ENCODE measurements around the gene HAUS6. TPM values are rescaled to one million over a fixed set of nuclear protein-coding genes. Genes with fewer than 3 reads are reported as not detected.

HAUS6 gene
- total RNA-seq, 1 donor from 2014 or later, result 16.0 TPM

- no peak overlapping the region for H3K27ac ChIP-seq (ENCODE audit: low read depth, low read length)
- H3K27ac Mint-ChIP-seq (ENCODE audit: unreplicated experiment), result no peak overlapping the region
- no peak overlapping the region for H3K9ac ChIP-seq (ENCODE audit: low read length)
- no peak overlapping the region for H2AFZ ChIP-seq (ENCODE audit: low read depth, low read length)
- no peak for TF ChIP-seq EZH2 (IDR thresholded peaks at IDR 0.05; ENCODE audit: insufficient read depth, low read length)
- H3K79me2 ChIP-seq (ENCODE audit: insufficient read depth, low read length), result no peaks in the 10 kb centered on the region
- no peaks in the 10 kb centered on the region for H3K36me3 Mint-ChIP-seq (ENCODE audit: low read depth, unreplicated experiment)
- H3K9me3 ChIP-seq (ENCODE audit: insufficient read depth, low read depth, low read length), result no peaks in the 10 kb centered on the region
- no peaks in the 10 kb centered on the region for H3K36me3 ChIP-seq (ENCODE audit: insufficient read depth, low read length)
- no peaks in the 10 kb centered on the region for H3K4me1 Mint-ChIP-seq (ENCODE audit: low read depth, unreplicated experiment)
- no peaks in the 10 kb centered on the region for H3K9me3 Mint-ChIP-seq (ENCODE audit: unreplicated experiment)
- H3K4me3 Mint-ChIP-seq (ENCODE audit: unreplicated experiment), result no peak overlapping the region
- no peak overlapping the region for H3K4me3 ChIP-seq (ENCODE audit: insufficient read depth, low read depth, low read length)
- no peak overlapping the region for H3K4me2 ChIP-seq (ENCODE audit: low read length)
- H3K4me1 ChIP-seq (ENCODE audit: insufficient read depth, low read length), result no peaks in the 10 kb centered on the region
- H3K27me3 Mint-ChIP-seq (ENCODE audit: low read depth, unreplicated experiment), result peaks cover 1% of the 10 kb centered on the region
- no peak for FAIRE-seq
- no peak for DNase-seq (ENCODE audit: low read depth)
- H4K20me1 ChIP-seq (ENCODE audit: insufficient read depth, low read length), result no peaks in the 10 kb centered on the region
- no peaks in the 10 kb centered on the region for H3K27me3 ChIP-seq (ENCODE audit: insufficient read depth, low read length)
Measured at GRCh38 chr9:19145881-19146280, 43.2 kb upstream of the HAUS6 start.

DNA sequence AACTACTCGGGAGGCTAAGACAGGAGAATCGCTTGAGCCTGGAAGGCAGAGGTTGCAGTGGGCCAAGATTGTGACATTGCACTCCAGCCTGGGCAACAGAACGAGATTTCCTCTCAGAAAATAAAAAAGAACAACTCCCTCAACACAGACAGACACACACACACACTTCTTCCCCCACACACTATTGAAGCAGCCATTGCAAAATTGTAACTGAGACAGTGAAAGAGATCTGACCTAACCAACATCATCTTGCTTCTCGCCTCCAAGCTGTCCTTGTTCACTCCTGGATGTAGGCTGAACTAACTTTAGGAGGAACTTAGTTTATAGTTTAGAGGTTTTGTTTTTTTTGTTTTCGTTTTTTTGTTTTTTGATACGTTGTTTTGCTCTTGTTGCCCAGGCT is 37.6 kb upstream of the HAUS6 start:
- DNase-seq (ENCODE audit: low read depth) (no peak), FAIRE-seq (no peak)
- H3K4me2 ChIP-seq (ENCODE audit: low read length), result no peak overlapping the region
- Mint-ChIP-seq H3K9me3 (ENCODE audit: unreplicated experiment) (no peaks in the 10 kb centered on the region), H3K27ac (ENCODE audit: unreplicated experiment) (no peak overlapping the region), H3K4me3 (ENCODE audit: unreplicated experiment) (no peak overlapping the region), H3K4me1 (ENCODE audit: low read depth, unreplicated experiment) (peaks cover 5% of the 10 kb centered on the region), H3K27me3 (ENCODE audit: low read depth, unreplicated experiment) (no peaks in the 10 kb centered on the region), H3K36me3 (ENCODE audit: low read depth, unreplicated experiment) (no peaks in the 10 kb centered on the region)
- no peaks in the 10 kb centered on the region for H3K27me3 ChIP-seq (ENCODE audit: insufficient read depth, low read length)
- no peak overlapping the region for H3K27ac ChIP-seq (ENCODE audit: low read depth, low read length)
- H2AFZ ChIP-seq (ENCODE audit: low read depth, low read length), result no peak overlapping the region
- no peaks in the 10 kb centered on the region for H4K20me1 ChIP-seq (ENCODE audit: insufficient read depth, low read length)
- no peak overlapping the region for H3K4me3 ChIP-seq (ENCODE audit: insufficient read depth, low read depth, low read length)
- TF ChIP-seq, protein P1, sequence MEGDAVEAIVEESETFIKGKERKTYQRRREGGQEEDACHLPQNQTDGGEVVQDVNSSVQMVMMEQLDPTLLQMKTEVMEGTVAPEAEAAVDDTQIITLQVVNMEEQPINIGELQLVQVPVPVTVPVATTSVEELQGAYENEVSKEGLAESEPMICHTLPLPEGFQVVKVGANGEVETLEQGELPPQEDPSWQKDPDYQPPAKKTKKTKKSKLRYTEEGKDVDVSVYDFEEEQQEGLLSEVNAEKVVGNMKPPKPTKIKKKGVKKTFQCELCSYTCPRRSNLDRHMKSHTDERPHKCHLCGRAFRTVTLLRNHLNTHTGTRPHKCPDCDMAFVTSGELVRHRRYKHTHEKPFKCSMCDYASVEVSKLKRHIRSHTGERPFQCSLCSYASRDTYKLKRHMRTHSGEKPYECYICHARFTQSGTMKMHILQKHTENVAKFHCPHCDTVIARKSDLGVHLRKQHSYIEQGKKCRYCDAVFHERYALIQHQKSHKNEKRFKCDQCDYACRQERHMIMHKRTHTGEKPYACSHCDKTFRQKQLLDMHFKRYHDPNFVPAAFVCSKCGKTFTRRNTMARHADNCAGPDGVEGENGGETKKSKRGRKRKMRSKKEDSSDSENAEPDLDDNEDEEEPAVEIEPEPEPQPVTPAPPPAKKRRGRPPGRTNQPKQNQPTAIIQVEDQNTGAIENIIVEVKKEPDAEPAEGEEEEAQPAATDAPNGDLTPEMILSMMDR (IDR thresholded peaks at IDR 0.05; ENCODE audit: insufficient read depth, low read depth, low read length), result no peak
- no peak for TF ChIP-seq EZH2 (IDR thresholded peaks at IDR 0.05; ENCODE audit: insufficient read depth, low read length)
- no peak overlapping the region for H3K9ac ChIP-seq (ENCODE audit: low read length)
- H3K36me3 ChIP-seq (ENCODE audit: insufficient read depth, low read length), result no peaks in the 10 kb centered on the region
- H3K79me2 ChIP-seq (ENCODE audit: insufficient read depth, low read length), result no peaks in the 10 kb centered on the region
- H3K9me3 ChIP-seq (ENCODE audit: insufficient read depth, low read depth, low read length), result no peaks in the 10 kb centered on the region
- no peaks in the 10 kb centered on the region for H3K4me1 ChIP-seq (ENCODE audit: insufficient read depth, low read length)

- no peak overlapping the region for H2AFZ ChIP-seq (ENCODE audit: low read depth, low read length)
- H3K4me3 Mint-ChIP-seq (ENCODE audit: unreplicated experiment), result no peak overlapping the region
- peaks cover 3% of the 10 kb centered on the region for H3K9me3 Mint-ChIP-seq (ENCODE audit: unreplicated experiment)
- H3K79me2 ChIP-seq (ENCODE audit: insufficient read depth, low read length), result no peaks in the 10 kb centered on the region
- no peak for TF ChIP-seq EZH2 (IDR thresholded peaks at IDR 0.05; ENCODE audit: insufficient read depth, low read length)
- TF ChIP-seq, protein P1 (IDR thresholded peaks at IDR 0.05; ENCODE audit: insufficient read depth, low read depth, low read length), result no peak
- H3K4me1 Mint-ChIP-seq (ENCODE audit: low read depth, unreplicated experiment), result peaks cover 5% of the 10 kb centered on the region
- no peak overlapping the region for H3K9ac ChIP-seq (ENCODE audit: low read length)
- no peak overlapping the region for H3K4me3 ChIP-seq (ENCODE audit: insufficient read depth, low read depth, low read length)
- DNase-seq (ENCODE audit: low read depth) (peak; percentile 39), FAIRE-seq (no peak)
- no peak overlapping the region for H3K27ac ChIP-seq (ENCODE audit: low read depth, low read length)
- no peaks in the 10 kb centered on the region for H3K9me3 ChIP-seq (ENCODE audit: insufficient read depth, low read depth, low read length)
- H3K36me3 Mint-ChIP-seq (ENCODE audit: low read depth, unreplicated experiment), result no peaks in the 10 kb centered on the region
- no peaks in the 10 kb centered on the region for H3K4me1 ChIP-seq (ENCODE audit: insufficient read depth, low read length)
- H3K4me2 ChIP-seq (ENCODE audit: low read length), result no peak overlapping the region
- H3K27me3 ChIP-seq (ENCODE audit: insufficient read depth, low read length), result no peaks in the 10 kb centered on the region
- no peaks in the 10 kb centered on the region for H3K27me3 Mint-ChIP-seq (ENCODE audit: low read depth, unreplicated experiment)
- no peaks in the 10 kb centered on the region for H4K20me1 ChIP-seq (ENCODE audit: insufficient read depth, low read length)
- H3K36me3 ChIP-seq (ENCODE audit: insufficient read depth, low read length), result no peaks in the 10 kb centered on the region
- no peak overlapping the region for H3K27ac Mint-ChIP-seq (ENCODE audit: unreplicated experiment)
Measured at GRCh38 chr9:19138084-19138483, 35.4 kb upstream of the HAUS6 start.
